Limb (tissue), 2 donors: Measurements from ENCODE around the gene KCNB1.

Source experiments
- DNase-seq, 2 donors: peaks; one replicate each; pipeline ENCODE4 v3.0.0-alpha.2; 2016; ENCODE audit errors: extremely low spot score in 2 of 2

Gene KCNB1

DNA sequence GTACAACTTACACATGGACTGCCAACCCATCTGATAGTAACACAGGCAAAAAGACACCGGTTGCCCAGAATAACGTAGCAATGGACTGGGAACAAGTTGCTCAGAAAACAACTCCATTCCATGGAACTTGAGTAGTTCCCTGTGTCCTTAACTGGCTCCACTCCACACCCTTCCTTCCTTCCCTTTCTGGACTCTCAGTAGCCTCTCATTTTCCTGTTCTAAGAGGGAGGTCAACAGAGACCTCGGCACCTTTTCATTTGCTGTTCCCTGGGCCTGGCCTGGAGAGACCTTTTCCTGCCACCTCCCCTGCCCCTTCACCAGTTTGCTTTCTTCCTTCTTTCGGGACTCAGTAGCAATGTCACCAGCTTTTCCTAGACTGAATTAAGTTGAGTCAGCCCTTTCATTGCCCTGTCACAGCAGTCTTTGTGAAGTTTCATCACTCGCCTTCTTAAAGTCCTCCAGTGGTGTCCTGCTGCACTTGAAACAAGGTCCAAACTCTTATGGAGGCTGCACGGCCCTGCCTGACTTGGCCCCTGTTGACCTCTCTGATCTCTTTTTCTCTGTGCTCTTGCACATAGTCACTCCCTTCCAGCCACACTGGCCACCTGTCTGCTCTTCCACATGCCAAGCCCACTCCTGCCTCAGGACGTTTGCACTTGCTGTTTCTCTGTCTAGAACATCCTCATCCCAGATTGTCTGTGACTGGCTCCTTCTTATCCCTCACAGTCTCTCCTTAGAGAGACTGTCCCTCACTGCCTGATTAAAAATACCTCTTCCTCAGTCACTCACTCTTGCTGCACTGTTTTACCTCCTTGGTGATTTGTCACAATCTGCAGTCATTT, 90.8 kb downstream of the KCNB1 start:
- no peak for DNase-seq

GRCh38 chr20:49389854-49390253, 92.6 kb downstream of the KCNB1 start:
- DNase-seq = no peak

DNA sequence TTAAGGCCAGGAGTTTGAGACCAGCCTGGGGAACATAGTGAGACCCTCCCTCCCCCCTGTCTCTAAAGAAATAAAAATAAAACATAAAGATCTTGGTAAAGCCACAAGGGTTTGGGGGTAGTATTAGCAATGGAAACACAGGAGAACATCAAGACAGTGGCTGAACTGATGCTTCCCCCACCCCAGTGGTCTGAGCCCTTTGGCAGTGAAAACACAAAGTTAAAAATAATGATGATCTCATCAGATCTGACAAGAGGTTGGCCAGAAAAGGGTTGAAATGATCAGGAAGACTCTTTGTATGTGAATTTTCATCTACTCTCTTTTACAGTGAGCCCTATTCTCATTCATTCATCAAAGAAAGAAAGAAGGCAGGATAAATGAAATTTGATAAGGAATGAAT, 93.7 kb downstream of the KCNB1 start:
- DNase-seq = peak in 1 of 2 donors; percentile 35

DNA sequence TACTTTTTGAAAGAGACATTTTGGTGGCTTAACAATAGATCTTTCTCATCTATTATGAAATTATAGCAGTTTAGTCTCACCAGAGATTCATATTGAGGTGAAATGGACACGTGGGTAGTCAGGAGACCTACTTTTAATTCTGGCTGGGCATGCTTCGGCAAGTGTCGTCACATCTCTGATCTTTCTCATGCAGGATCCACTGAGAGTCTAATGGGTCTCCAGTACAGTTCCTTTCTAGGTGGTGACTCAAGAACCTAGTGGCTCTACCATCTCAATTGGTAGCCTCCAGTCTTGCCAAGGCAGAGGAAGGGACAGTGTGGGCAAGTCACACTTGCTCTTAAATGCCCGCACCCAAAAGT, 94.9 kb downstream of the KCNB1 start:
- DNase-seq = no peak

GRCh38 chr20:49386848-49387580, 95.5 kb downstream of the KCNB1 start:
- DNase-seq = no peak

DNA sequence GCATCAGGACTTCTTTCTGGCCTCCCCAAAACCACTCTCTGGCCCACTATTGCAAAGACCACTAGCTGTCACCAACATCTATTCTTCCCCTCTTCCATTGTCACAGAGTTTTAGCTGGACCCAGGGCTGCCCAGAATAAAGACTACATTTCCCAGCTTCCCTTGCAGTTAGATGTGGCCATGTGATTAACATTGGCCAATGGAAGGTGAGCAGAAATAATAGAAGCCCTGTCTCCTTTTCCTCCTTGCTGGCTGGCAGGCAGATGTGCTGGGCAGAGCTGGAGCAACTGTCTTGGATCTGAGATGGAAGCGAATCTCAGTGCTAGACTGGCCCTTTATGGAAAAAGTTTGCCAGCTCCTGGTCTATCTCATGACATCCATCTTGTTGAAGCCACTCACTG, 97.0 kb downstream of the KCNB1 start:
- DNase-seq = no peak

GRCh38 chr20:49384437-49385434, 97.7 kb downstream of the KCNB1 start:
- peak in 1 of 2 donors; percentile 83 for DNase-seq

DNA sequence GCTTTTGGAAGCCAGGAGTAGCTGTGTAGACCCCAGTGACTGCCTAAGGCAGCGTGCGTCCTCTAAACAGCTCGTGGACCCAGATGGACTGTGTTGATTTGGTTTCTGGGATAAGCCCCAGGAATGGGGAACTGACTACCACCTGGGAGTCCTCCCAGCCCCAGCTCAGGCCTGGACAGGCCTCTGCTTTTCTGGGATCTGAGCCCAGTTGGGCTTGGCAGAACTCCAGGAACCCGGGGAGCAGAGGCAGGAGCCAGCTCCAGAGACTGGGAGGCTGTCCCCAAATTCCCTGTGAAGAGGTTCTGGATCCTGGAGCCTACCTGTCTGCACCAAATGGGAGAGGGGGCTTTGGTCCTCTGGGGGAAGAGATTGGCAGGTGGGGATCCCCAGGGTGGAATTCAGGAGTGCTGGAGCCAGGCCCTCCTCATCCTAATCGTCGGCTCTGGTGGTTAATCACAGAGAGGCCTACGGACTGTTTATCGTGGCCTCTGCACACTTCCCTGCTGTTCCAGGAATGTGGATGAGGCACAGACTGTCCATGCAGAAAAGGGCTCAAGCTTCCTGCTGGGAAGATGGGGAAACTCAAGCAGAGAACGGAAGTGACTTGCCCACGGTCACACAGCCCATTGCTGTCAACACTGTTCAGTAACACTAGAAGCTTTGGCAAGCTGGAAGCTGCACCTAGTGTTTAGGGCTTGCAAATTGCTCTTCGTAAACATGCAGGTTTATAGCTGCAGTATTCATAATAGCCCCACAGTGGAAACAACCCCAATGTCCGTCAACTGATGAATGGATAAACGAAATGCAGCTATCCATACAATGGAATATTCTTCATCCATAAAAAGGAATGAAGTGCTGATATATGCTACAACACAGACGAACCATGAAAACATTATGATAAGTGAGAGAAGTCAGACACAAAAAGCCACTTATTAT, 100.6 kb downstream of the KCNB1 start:
- peak in 1 of 2 donors; percentile 83 for DNase-seq

GRCh38 chr20:49380337-49380780, 102.1 kb downstream of the KCNB1 start:
- no peak for DNase-seq

DNA sequence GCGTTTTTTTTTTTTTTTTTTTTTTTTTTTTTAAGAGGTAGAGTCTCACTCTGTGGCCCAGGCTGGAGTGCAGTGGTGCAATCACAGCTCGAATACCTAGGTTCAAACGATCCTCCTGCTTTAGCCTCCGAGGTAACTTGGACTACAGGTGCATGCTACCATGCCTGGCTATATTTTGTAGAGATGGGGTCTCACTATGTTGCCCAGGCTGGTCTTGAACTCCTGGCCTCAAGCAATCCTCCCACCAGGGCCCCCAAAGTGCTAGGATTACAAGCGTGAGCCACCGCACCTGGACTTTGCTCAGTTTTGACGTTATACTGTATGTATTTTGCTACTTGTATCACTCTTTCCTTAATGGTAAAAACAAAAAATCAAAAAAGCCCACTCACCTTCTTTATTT, 103.1 kb downstream of the KCNB1 start:
- DNase-seq = no peak

DNA sequence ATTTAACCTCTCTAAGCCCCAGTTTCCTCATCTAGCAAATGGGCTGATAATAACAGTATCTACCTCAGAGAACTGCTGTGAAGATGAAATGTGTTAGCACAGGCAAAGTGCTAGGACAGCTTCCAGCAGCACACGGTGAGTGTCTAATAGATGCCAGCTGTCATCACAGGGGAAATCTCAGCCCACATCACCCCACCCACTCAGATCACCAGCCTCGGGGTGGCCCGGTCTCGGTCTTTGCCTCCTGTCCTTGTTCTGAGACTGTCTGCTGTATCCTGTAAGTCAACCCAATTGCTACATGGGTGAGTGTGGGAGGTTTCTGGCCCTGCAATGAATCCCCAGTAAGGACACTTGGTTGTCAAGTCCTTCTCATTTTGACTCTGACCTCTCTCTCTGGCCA, 105.1 kb downstream of the KCNB1 start:
- no peak for DNase-seq

GRCh38 chr20:49375170-49375569, 107.3 kb downstream of the KCNB1 start:
- DNase-seq = no peak

GRCh38 chr20:49372095-49372734, 110.3 kb downstream of the KCNB1 start:
- DNase-seq = no peak

DNA sequence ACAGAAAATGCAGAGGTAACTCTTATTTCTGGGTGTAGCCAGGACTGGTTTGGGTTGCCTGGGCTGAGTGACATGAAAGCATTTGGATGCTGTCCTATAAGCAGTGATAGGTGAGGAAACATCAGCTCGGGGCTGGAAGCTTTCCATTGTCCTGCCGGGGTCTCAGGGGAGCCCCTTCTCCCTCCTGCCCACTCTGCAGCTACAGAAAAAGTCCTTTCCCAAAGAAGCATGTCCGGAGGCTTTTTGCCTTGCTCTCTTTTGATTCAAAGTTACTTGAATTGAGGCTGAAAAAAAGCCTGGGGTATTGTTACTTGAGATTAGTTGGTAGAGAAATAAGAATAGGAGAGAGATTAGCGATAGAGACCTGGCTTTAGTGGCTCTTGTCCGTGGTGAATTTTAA, 113.9 kb downstream of the KCNB1 start:
- DNase-seq = no peak

DNA sequence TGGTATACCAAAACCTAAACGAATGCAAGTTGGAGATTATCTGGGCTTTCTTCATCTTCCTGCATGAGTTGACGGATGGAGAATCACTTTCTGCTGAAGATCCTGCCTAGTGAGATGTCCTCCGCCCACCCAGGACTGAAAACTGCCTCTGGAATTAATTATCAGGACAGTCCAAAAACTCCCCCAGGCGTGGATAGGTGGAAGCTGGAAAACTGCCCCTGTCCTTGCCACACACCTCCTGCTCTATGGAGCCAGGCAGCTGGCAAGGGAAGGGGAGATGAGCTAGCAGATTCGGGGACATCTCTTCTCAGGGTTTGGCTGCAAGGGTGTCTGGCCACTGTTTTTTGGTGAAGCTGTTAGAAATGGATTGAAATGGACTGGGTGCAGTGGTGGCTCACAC, 115.4 kb downstream of the KCNB1 start:
- no peak for DNase-seq

GRCh38 chr20:49366687-49367086, 115.8 kb downstream of the KCNB1 start:
- no peak for DNase-seq

GRCh38 chr20:49361862-49362660, 120.4 kb downstream of the KCNB1 start:
- no peak for DNase-seq

DNA sequence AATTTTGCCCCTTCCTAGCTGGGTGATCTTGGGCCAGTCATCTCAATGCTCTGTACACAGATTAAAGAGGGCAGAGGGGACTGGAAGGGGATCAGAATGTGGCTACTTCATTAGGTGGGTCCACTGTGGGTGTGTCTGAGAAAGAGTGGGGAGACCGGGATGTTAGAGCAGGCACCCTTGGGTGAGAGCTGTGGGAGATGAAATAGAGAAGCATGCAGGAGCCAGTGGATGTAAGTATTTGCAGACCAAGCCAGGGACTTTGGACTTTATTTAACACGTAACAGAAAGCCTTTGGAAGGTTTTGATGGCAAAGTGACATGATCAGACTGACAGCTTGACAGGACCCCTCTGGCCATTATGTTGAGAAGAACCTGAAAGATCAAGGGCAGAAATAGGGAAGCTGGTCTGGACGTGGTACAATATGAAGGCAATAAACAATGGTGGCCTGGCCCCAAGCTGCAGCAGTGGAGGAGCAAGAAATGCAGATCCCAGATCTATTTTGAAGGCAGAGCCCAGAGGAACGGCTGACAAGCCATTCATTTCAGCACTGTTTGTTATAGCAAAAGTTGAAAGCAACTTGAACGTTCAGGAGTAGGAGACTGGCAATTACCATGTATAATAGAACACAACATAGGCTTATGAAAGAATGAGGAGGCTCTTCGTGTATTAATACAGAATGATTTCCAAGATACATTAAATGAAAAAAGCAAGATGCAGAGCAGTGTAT, 122.1 kb downstream of the KCNB1 start:
- DNase-seq = no peak

GRCh38 chr20:49356676-49357075, 125.8 kb downstream of the KCNB1 start:
- DNase-seq = no peak
